NCI-H345 (cell line): ENCODE results near the gene CDK14.
A peak's percentile ranks its signal among the peaks of the same experiment; 100 is the strongest.

Experiments used
- DNase-seq: peaks from one replicate; lab custom pipeline; 2025; lab: John Stamatoyannopoulos, UW

CDK14 gene

DNA sequence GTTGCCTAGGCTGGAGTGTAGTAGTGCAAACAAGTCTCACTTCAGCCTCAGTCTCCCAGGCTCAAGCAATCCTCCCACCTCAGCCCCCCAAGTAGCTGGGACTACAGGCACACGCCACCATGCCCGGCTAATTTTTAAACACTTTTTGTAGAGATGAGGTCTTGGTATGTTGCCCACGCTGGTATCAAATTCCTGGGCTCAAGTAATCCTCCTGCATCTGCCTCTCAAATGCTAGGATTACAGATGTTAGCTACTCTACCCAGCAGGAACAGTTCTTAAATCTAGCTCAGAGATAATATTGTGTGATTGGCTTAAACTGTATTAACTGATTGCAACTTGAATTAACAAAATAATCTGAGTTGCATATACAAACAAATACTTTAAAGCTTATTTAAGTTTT, 82.9 kb downstream of the CDK14 start:
- no peak for DNase-seq

DNA sequence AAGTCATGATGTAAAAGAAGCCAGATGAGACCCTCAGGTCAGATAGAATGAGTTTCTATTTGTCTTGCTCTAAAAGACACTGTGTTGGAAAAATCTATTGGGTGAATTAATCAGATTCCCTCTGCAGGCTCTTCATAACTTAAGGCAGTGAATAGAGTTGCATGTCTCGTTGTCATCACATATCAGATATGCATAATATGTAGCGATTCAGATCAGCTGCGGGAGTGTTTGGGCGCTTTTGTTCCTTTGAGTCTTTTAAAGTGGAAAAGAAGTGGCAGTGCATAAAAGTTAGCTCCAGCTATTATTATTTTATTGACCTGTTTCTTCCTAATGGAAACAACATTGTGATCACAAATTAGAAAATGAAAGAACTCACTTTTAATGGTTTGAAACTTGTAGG, 84.4 kb downstream of the CDK14 start:
- DNase-seq: no peak

DNA sequence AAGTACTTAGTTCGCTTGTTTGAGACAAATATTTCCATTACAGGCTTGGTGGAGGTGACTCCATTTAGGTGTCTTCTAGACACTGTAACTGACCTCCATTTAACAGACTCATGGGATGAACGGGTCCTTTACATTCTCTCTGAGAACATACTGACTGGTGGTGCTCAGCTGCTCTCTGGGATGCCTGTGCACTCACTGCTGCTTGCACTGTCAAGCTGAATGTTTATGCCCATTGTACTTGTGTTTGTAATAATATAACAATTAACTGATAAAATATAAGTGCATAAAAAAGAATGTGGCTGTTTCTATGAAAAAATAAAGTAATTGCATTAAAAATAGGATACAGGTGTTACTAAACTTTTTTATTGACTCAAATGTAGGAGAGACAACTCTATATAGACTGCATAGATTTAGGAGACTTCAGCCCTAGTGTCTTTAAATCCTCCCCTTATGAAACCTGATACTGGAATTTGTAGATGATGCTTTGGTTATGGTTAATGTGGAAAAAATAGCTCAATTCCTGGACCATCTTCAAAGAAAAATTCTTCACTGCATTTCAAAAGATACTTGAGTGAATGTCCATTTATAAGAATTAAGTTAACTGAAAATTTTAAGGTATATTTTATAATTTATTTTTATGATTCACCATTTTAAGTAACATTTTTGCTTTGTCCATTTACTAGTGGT, 85.4 kb downstream of the CDK14 start:
- no peak for DNase-seq

- no peak for DNase-seq
These were observed 90.0 kb downstream of the CDK14 start for GRCh38 chr7:90686146-90686545.

DNA sequence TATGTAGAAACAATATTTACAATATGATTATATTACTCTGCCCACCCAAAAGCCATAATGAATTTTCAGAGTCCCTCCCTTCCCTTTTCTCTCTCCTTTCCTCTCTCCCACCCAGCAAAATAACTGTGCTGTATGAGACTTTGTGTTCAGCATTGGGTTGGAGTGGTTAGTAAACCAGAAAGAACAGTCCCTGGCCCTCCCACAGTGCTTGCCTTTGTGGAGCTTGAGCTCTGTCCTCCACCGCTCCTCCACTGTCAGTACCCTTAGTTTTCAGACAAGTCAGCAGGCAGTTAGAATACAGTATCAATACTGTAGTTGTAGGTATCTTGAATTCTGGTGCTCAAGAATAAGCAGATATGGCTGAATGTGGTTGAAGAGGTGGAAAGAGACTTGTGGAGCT, 92.7 kb downstream of the CDK14 start:
- no peak for DNase-seq

DNA sequence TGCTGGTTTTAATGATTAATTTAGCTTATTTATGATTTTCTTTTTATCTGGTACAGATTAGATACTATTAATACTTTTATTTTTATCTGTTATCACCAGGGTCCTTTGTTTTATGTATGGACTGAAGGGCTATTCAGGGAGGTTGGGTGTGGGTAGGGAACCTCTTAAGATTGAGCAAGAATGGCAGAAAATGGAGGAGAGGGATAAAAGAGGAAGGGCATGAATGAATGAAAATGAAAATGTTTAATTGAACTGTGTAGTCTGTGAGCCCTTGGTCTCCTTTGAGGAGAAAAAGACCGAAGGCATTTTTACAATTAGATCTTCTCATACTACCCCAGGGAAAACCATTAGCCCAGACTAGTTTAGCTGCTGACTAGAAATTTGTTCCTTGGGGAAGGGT, 93.1 kb downstream of the CDK14 start:
- DNase-seq: no peak

DNA sequence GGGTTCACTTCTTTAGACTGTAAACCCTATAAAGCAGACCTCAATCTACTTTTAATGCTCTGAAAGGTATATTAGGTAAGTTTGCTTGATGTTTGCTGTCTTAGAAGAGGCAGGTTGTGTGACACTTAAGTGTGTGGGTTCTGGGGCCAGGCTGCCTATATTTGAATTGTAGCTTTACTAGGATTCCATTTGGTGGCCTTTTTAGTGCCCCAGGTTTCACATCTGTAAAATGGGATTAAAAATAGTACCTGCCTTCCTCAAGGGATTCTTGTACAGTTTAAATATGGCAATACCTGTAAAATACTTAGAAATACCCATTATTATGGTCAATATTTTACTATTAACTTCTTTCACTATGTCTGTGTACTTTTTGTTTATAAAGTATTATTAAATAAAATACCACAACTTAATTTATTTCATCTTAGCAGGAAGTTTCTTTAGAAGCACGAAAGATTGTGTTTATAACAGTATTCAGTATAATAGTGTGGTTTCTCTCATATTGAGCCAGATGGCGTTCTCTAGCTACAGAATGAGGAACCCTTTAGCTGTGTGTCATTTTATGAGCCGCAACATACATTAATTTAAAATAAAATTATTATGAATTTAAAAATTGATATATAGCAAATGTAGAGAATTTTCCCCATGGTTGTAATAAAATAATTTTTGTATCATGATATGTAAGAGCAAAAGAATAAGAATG, 94.2 kb downstream of the CDK14 start:
- no peak for DNase-seq

DNA sequence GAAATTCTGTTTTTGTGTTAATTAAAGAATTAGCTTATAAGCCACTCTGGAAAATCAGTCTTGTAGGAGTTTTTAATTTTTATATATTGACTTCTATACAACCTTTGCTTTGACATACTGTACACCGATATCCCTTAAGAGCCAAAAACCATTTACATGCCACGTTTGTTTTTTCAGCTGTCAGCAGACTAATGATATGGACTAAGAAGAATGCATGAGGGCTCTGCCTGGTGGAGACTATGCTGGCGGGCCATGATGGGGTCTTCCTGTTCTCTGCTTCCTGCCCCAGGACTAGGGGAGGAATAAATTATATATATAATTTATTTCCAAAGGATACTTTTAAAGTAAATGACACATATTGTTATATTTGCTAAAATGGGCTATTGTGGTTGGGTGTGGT, 96.3 kb downstream of the CDK14 start:
- DNase-seq: no peak

- no peak for DNase-seq
These were observed 96.8 kb downstream of the CDK14 start for GRCh38 chr7:90692947-90693346.

DNA sequence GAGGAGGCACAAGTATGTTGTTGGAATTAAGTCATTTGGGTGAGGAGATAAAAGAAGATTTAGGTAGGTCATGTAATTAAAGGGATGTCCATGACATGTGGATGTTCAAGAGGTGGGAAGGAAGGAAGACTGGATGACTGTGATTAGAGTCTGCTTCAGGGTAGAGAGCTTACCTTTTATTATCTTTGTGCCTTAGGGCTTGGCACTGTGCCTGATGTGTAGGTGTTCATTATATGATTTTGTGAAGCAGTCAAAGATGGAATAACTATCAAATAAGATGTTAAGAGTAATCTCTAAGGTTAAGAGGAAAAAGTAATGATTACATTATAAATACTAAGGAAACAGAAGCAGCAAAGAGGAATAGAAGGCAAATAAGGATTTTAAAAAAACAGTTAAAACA, 97.8 kb downstream of the CDK14 start:
- DNase-seq: no peak

DNA sequence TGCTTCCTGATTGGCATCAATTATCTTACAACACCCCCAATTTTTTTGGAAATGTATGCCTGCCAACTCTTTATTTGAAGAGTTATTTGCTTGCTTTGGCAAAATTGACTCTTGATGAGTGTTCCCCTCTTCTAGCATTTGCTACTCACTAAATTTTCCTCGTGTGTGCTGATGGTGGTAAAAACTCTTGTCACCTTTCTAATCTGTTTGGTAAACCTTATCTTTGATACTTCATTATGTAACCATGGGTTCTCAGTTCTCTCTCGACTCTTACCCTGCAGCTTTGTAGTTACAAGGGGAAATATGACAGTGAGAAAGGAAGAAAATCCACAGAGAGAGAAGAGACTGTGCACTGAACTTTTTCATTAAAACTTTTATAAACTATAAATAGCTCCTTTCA, 102.5 kb downstream of the CDK14 start:
- DNase-seq: no peak

DNA sequence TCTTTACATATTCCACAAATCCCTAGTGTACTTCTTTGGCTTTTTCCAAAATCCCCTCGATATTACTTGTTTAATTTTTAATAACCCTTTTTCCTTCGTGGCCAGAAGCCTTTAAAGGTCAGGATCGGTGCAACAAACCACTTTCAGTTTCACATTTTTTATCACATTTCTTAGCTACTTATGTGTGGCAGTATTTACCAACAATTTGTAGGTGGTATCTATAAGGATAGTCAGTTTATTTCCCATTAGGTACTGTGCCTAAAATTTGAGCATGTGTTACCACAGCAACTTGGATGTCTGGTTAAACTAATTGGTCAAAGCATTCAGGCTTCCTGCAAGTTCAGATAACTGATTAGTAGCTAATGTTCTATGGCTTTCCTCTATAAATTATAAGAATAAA, 104.9 kb downstream of the CDK14 start:
- DNase-seq: no peak

DNA sequence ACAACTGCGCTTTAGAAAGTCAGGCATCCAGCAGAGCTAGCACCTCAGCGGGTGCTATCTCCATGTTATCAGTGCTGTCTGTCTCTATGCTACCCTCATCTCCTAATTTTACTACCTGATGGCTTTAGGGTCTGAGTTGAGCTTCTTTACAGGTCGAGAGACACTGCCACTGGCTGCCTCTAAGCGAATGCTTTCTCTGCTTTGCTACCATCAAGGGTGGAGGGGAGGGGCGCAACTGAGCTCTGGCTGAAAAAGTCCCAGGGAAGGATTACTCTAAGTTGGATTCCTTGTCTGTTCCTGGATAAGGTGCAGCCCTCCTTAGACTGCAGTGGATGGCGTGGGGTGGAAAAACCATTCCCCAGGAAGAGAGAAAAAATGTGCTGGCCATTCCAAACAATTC, 105.7 kb downstream of the CDK14 start:
- no peak for DNase-seq

DNA sequence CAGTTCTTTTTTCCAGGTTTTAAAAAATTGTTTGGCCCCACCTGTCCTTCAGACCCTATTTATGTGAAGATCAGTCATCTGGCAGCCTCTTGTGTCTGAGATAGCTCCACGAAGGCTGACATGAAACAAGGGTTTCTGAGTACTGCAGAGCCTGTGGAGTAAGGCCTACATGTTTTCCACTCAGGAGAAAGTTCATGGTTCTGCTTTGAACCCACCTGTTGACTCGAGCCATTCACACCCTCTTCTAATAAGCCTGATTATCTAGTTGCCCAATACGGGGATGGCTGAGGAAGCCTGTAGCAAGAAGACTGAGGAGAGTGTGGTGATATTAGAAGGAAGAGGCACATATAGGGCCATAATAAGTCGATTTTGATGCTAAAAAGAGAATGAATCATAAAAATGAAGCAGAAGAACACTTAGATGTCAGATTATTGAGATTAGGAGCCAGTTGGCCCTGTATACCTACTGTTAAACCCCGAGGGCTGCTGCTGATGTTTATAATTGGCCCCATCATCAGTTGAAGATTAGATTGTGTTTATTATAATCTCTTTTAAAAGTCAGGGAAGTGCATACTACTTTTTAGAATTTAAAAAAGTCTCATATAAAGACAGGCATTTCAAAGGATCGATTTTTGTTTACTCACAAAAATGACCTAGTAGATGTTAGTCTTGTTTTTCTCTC, 109.4 kb downstream of the CDK14 start:
- DNase-seq: no peak

GRCh38 chr7:90706072-90706716, 110.1 kb downstream of the CDK14 start:
- peak; percentile 43 for DNase-seq

DNA sequence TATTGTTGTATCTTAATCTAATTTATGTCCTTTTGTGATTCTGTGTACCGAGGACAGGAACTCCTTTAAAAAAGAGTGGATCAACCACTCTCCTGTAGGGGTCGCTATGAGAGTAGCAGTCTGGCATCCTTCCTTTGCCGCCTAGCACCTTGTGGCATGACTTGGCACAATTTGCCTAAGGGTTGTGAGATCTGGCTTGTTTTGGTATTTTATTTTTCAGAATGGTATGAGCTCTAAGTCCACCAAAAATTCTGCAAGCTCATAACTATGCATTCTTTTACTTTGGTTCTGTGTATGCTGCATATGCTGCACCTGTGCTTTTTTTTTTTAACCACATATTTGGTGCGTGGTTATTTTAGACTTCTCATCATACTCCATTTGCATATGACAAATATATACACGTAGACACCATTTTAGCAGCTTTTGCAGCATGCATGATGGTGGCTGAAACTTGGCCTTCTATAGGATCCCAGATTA, 112.8 kb downstream of the CDK14 start:
- DNase-seq: no peak

DNA sequence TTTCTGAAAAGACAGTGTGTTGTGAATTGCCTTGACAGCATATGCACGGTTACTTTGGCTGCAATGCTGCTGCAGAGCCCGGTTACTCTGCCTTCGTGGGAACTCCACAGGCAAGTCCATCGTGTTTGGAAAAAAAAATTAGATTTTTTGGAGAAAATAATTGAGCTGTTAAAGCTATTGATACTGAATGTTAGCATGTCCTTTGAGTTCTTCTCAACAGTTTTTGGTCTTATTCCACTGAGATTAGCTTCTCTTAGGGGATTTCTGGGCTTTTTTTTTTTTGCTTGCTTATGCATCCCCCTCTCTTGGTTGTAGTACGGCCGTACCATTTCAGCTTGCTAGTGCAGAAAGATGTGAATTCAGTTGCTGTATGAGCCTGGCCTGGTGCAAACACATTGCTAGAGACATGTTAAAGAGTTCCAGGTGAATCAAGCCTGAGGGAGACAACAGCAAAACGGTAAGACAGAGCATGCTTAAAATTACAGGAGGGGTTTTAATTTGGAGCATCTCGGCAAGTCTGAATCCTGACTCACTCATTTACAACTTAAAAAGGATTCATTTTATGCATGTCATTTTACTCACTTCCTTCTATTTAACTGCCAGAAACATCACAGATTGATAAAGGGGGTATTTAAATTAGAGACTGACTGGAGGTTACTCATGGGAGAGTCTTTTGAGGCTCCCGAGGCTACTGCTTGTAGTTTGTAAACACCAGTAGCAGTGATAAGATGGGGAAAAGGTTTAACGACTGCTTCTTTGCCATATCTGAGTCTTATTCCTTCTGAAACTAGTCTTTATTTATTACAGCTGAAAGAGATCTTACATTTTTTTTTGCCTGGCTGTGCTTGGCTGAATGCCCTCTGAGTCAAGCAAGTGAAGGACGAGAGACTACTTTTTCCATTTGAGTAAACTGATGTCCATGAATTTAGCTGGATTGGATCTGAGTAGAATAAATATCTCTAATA, 113.7 kb downstream of the CDK14 start:
- DNase-seq: no peak

GRCh38 chr7:90710466-90710850, 114.3 kb downstream of the CDK14 start:
- DNase-seq: no peak

- no peak for DNase-seq
These were observed 117.5 kb downstream of the CDK14 start for GRCh38 chr7:90713628-90714027.

DNA sequence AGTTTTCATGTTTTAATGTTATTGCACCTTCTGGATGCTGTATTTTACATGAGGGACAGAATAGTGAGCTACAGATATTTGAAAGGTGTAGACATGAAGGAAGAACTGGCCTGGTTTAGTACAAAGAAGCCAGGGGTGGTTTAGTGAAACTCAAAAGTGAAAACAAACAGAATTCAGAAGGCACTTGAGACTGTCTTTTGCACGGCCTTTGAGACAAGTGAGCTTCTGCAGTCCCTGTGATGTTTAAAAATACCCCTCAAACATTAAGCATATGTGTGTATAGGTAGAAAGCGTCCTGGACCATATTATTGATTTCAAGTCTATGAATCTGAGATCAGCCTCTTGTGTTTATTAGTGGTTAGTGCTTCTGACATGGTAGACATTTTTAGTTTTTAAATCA, 118.9 kb downstream of the CDK14 start:
- DNase-seq: no peak

GRCh38 chr7:90717296-90718060, 121.4 kb downstream of the CDK14 start:
- no peak for DNase-seq
